Measurements from ENCODE around the gene PARVB. TPM values are rescaled to one million over a fixed set of nuclear protein-coding genes. Genes with fewer than 3 reads are reported as not detected.

The PARVB gene
- total RNA-seq, 1 donor from 2014 or later, result 91.7 TPM

GRCh38 chr22:44033287-44033686, 9.2 kb downstream of the PARVB start:
- peaks cover 22% of the 10 kb centered on the region for H3K4me1 Mint-ChIP-seq (ENCODE audit: low read depth)
- no peak overlapping the region for H3K4me3 Mint-ChIP-seq
- H3K36me3 Mint-ChIP-seq (ENCODE audit: low read depth), result peaks cover 1% of the 10 kb centered on the region
- intact Hi-C loops (cut with micrococcal nuclease), result no loop called here
- H3K9me3 Mint-ChIP-seq, result no peaks in the 10 kb centered on the region
- no peaks in the 10 kb centered on the region for H3K27me3 Mint-ChIP-seq (ENCODE audit: insufficient read depth)
- H3K27ac Mint-ChIP-seq, result no peak overlapping the region
- DNase-seq (ENCODE audit: low spot score), result no peak

- H3K27ac Mint-ChIP-seq, result no peak overlapping the region
- intact Hi-C loops (cut with micrococcal nuclease), result no loop called here
- no peaks in the 10 kb centered on the region for H3K36me3 Mint-ChIP-seq (ENCODE audit: low read depth)
Observed at GRCh38 chr22:44033694-44034093, 9.6 kb downstream of the PARVB start.

GRCh38 chr22:44037519-44038375, 13.6 kb downstream of the PARVB start:
- Mint-ChIP-seq H3K27ac (no peak overlapping the region), H3K36me3 (ENCODE audit: low read depth) (peaks cover 3% of the 10 kb centered on the region), H3K4me3 (no peak overlapping the region), H3K9me3 (no peaks in the 10 kb centered on the region), H3K4me1 (ENCODE audit: low read depth) (peaks cover 25% of the 10 kb centered on the region), H3K27me3 (ENCODE audit: insufficient read depth) (no peaks in the 10 kb centered on the region)
- intact Hi-C loops (cut with micrococcal nuclease), result no loop called here
- no peak for DNase-seq (ENCODE audit: low spot score)

More at GRCh38 chr22:44033694-44034093, 9.6 kb downstream of the PARVB start:
- Mint-ChIP-seq H3K27me3 (ENCODE audit: insufficient read depth) (no peaks in the 10 kb centered on the region), H3K4me1 (ENCODE audit: low read depth) (peaks cover 19% of the 10 kb centered on the region), H3K4me3 (no peak overlapping the region), H3K9me3 (no peaks in the 10 kb centered on the region)
- DNase-seq (ENCODE audit: low spot score), result no peak

- no peak for DNase-seq (ENCODE audit: low spot score)
- Mint-ChIP-seq H3K27ac (no peak overlapping the region), H3K36me3 (ENCODE audit: low read depth) (peaks cover 3% of the 10 kb centered on the region), H3K9me3 (no peaks in the 10 kb centered on the region), H3K4me3 (no peak overlapping the region), H3K27me3 (ENCODE audit: insufficient read depth) (no peaks in the 10 kb centered on the region), H3K4me1 (ENCODE audit: low read depth) (peaks cover 27% of the 10 kb centered on the region)
- intact Hi-C loops (cut with micrococcal nuclease), result no loop called here
Observed at GRCh38 chr22:44039566-44040171, 15.6 kb downstream of the PARVB start.

- no peaks in the 10 kb centered on the region for H3K27me3 Mint-ChIP-seq (ENCODE audit: insufficient read depth)
- DNase-seq (ENCODE audit: low spot score), result no peak
- H3K27ac Mint-ChIP-seq, result peak overlapping the region; percentile 44
- H3K9me3 Mint-ChIP-seq, result no peaks in the 10 kb centered on the region
- intact Hi-C loops (cut with micrococcal nuclease), result no loop called here
- H3K4me1 Mint-ChIP-seq (ENCODE audit: low read depth), result peaks cover 50% of the 10 kb centered on the region
- H3K36me3 Mint-ChIP-seq (ENCODE audit: low read depth), result peaks cover 10% of the 10 kb centered on the region
- no peak overlapping the region for H3K4me3 Mint-ChIP-seq
Observed at GRCh38 chr22:44042249-44043218, 18.4 kb downstream of the PARVB start.

- H3K27ac Mint-ChIP-seq, result peak overlapping the region; percentile 81
- H3K27me3 Mint-ChIP-seq (ENCODE audit: insufficient read depth), result no peaks in the 10 kb centered on the region
- intact Hi-C loops (cut with micrococcal nuclease), result loop anchor here (2.0 kb wide), 1 partner anchor 14 kb away; no protein-coding TSS in a partner anchor
- H3K4me3 Mint-ChIP-seq, result no peak overlapping the region
- peaks cover 10% of the 10 kb centered on the region for H3K36me3 Mint-ChIP-seq (ENCODE audit: low read depth)
- DNase-seq (ENCODE audit: low spot score), result no peak
- H3K4me1 Mint-ChIP-seq (ENCODE audit: low read depth), result peaks cover 47% of the 10 kb centered on the region
- no peaks in the 10 kb centered on the region for H3K9me3 Mint-ChIP-seq
Observed at GRCh38 chr22:44045145-44045544, 21.0 kb downstream of the PARVB start.

GRCh38 chr22:44046485-44047141, 22.5 kb downstream of the PARVB start:
- Mint-ChIP-seq H3K27me3 (ENCODE audit: insufficient read depth) (no peaks in the 10 kb centered on the region), H3K36me3 (ENCODE audit: low read depth) (peaks cover 9% of the 10 kb centered on the region), H3K4me3 (no peak overlapping the region), H3K27ac (peak overlapping the region; percentile 38), H3K4me1 (ENCODE audit: low read depth) (peaks cover 58% of the 10 kb centered on the region), H3K9me3 (no peaks in the 10 kb centered on the region)
- DNase-seq (ENCODE audit: low spot score), result no peak
- intact Hi-C loops (cut with micrococcal nuclease), result no loop called here

- DNase-seq (ENCODE audit: low spot score), result no peak
- intact Hi-C loops (cut with micrococcal nuclease), result no loop called here
- Mint-ChIP-seq H3K27ac (peak overlapping the region; percentile 86), H3K27me3 (ENCODE audit: insufficient read depth) (no peaks in the 10 kb centered on the region), H3K4me3 (peak overlapping the region; percentile 73), H3K9me3 (no peaks in the 10 kb centered on the region), H3K4me1 (ENCODE audit: low read depth) (peaks cover 59% of the 10 kb centered on the region), H3K36me3 (ENCODE audit: low read depth) (peaks cover 9% of the 10 kb centered on the region)
Observed at GRCh38 chr22:44047891-44048301, 23.8 kb downstream of the PARVB start.

GRCh38 chr22:44049486-44050231, 25.6 kb downstream of the PARVB start:
- DNase-seq (ENCODE audit: low spot score), result no peak
- no peak overlapping the region for H3K27ac Mint-ChIP-seq
- H3K4me3 Mint-ChIP-seq, result no peak overlapping the region
- H3K4me1 Mint-ChIP-seq (ENCODE audit: low read depth), result peaks cover 58% of the 10 kb centered on the region
- intact Hi-C loops (cut with micrococcal nuclease), result no loop called here
- no peaks in the 10 kb centered on the region for H3K27me3 Mint-ChIP-seq (ENCODE audit: insufficient read depth)
- no peaks in the 10 kb centered on the region for H3K9me3 Mint-ChIP-seq
- peaks cover 9% of the 10 kb centered on the region for H3K36me3 Mint-ChIP-seq (ENCODE audit: low read depth)

GRCh38 chr22:44050766-44051355, 26.8 kb downstream of the PARVB start:
- Mint-ChIP-seq H3K4me3 (peak overlapping the region; percentile 5), H3K36me3 (ENCODE audit: low read depth) (peaks cover 7% of the 10 kb centered on the region), H3K4me1 (ENCODE audit: low read depth) (peaks cover 46% of the 10 kb centered on the region), H3K27ac (no peak overlapping the region), H3K27me3 (ENCODE audit: insufficient read depth) (no peaks in the 10 kb centered on the region), H3K9me3 (no peaks in the 10 kb centered on the region)
- intact Hi-C loops (cut with micrococcal nuclease), result no loop called here
- no peak for DNase-seq (ENCODE audit: low spot score)

- DNase-seq (ENCODE audit: low spot score), result no peak
- Mint-ChIP-seq H3K36me3 (ENCODE audit: low read depth) (peaks cover 7% of the 10 kb centered on the region), H3K9me3 (no peaks in the 10 kb centered on the region), H3K4me1 (ENCODE audit: low read depth) (peaks cover 44% of the 10 kb centered on the region), H3K27ac (no peak overlapping the region), H3K4me3 (no peak overlapping the region), H3K27me3 (ENCODE audit: insufficient read depth) (no peaks in the 10 kb centered on the region)
- intact Hi-C loops (cut with micrococcal nuclease), result no loop called here
Observed at GRCh38 chr22:44051358-44051757, 27.3 kb downstream of the PARVB start.

Data from activated T-helper 1 cell treated with anti-CD3 and anti-CD28 coated beads, Interleukin-12 subunit alpha, Interleukin-12 subunit beta, Interleukin-2, Interleukin-4 antibody, amounts not matched to agents 30 ng/mL and 10 ng/mL and 1 ng/mL, durations not matched to agents 14 hours and 24 hours and 36 hours (primary cell).